IgD-negative memory B cell (primary cell): ENCODE data around the gene SLC5A3. TPM values are rescaled to one million over a fixed set of nuclear protein-coding genes. Genes with fewer than 3 reads are reported as not detected.

ENCODE experiments used
- H3K27ac Mint-ChIP-seq, 3 donors: one replicate each; pipeline ENCODE4 v1.8.0; 2020 to 2022; ENCODE audit warnings: mild to moderate bottlenecking in 3 of 3, mixed read lengths in 3 of 3, moderate library complexity in 1 of 3
- H3K27me3 Mint-ChIP-seq: one replicate; pipeline ENCODE4 v1.8.0; 2021; ENCODE audit warnings: mixed read lengths
- H3K36me3 Mint-ChIP-seq: one replicate; pipeline ENCODE4 v1.8.0; 2020; ENCODE audit warnings: mild to moderate bottlenecking, mixed read lengths
- H3K4me1 Mint-ChIP-seq, 3 donors: one replicate each; pipeline ENCODE4 v1.8.0; 2020 to 2022; ENCODE audit warnings: mixed read lengths in 3 of 3, mild to moderate bottlenecking in 1 of 3
- H3K4me3 Mint-ChIP-seq, 4 donors: one replicate each; pipeline ENCODE4 v1.8.0; 2020 to 2022; ENCODE audit warnings: mild to moderate bottlenecking in 4 of 4, mixed read lengths in 4 of 4, moderate library complexity in 3 of 4
- H3K9me3 Mint-ChIP-seq, 3 donors: one replicate each; pipeline ENCODE4 v1.8.0; 2020 to 2021; ENCODE audit warnings: mixed read lengths in 3 of 3, mild to moderate bottlenecking in 1 of 3
- polyA plus RNA-seq: library from polyadenylated mRNA; unstranded; fragments of 300-500 nt; fragmentation: Illumina TruSeq; gene quantifications from one replicate; pipeline ENCODE4 v1.2.3, GENCODE V29; 2021

The SLC5A3 gene
- polyA plus RNA-seq, 1 donor from 2014 or later: 0.93 TPM

DNA sequence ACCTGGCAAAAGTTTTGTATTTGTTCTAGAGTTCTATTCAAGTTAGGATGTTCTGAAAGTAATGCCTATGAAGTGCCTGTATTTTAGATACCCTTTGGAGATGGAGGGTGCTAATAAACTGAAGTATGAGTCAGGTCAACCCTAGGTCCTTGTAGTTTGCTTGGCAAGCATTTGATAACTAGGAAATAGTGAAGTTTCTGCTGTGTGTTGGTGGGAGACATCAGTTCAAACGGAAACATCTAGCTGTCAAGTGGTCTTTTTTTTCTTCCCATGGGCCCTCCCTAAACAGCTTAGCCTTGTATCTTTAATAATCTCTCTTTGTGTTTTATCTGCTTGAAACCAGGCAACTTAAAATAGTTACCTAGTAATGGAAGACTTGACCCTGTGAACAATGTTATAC lies 4.5 kb downstream of the SLC5A3 start:
- H3K9me3 Mint-ChIP-seq: no peaks in the 10 kb centered on the region

DNA sequence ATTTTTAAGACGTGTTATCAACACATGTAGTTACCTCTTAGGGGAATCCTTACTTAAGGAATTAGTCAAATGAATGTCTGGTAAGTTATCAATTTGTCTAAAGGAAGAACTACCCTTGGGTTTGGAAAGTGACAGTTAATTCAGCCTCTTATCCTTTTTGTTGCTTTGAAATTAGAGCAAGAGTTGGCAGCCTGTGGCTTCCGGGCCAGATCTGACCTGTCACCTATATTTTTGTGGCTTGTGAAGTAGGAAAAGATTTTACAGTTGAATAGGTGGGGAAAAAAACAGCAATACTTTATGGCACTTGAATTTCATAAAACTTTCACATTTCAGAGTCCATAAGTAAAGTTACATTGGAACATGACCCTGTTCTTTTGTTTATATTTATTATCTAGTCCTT lies 5.5 kb downstream of the SLC5A3 start:
- Mint-ChIP-seq H3K36me3 (peaks cover 10% of the 10 kb centered on the region), H3K4me3 (peak overlapping the region in 3 of 4 donors; percentile 10 to 88 (median 25)), H3K4me1 (peaks cover 76 to 86% (median 78%) of the 10 kb centered on the region in 3 donors), H3K9me3 (no peaks in the 10 kb centered on the region), H3K27ac (peak overlapping the region in 1 of 3 donors; percentile 52), H3K27me3 (no peaks in the 10 kb centered on the region)

More for the DNA sequence above, 4.5 kb downstream of the SLC5A3 start:
- Mint-ChIP-seq H3K36me3 (peaks cover 10% of the 10 kb centered on the region), H3K27ac (no peak overlapping the region), H3K4me1 (peaks cover 68 to 78% (median 69%) of the 10 kb centered on the region in 3 donors), H3K4me3 (peak overlapping the region in 2 of 4 donors; percentile 2 to 43), H3K27me3 (no peaks in the 10 kb centered on the region)

DNA sequence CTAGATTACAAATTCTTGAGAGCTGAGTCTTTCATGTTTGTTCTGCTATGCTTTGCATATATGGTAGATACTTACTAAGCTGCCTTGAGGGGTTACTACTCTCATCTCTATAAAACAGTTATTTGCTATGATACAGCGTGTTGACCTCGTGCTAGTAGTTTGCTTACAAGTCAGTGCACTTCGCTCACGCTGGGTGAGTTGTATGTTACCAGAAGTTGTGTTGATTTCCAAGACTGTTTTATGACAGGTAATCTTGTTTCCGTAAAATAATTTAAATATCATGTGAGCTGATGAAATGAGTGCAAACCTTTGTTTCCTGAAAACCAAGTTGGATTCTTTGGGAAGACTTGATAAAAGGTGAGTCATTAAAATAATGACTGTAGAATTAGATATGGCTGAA lies 7.3 kb downstream of the SLC5A3 start:
- peaks cover 12% of the 10 kb centered on the region for H3K36me3 Mint-ChIP-seq
- H3K27ac Mint-ChIP-seq: no peak overlapping the region
- no peaks in the 10 kb centered on the region for H3K9me3 Mint-ChIP-seq
- no peak overlapping the region for H3K4me3 Mint-ChIP-seq
- H3K4me1 Mint-ChIP-seq: peaks cover 67 to 78% (median 73%) of the 10 kb centered on the region in 3 donors
- no peaks in the 10 kb centered on the region for H3K27me3 Mint-ChIP-seq

DNA sequence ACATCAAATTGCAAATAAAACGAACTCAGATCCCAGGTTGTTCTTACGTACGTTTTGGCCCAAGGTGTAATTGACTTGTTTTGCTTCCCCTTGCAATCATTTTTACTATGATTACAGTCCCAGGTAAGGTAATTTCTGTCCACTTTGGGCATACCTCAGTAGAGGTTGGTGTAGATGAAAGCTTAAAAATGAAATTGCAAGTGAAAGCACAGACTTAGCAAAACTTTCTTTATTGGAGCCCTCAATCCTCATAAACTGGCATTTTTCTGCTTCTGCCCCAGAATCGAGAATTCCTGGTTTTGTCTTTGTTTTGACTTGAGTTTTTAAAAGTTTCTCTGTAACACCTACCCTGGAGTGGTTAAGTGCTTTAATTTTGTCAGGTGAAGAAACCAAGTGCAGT lies 9.4 kb downstream of the SLC5A3 start:
- Mint-ChIP-seq H3K4me1 (peaks cover 51 to 59% (median 57%) of the 10 kb centered on the region in 3 donors), H3K4me3 (peak overlapping the region in 1 of 4 donors; percentile 52), H3K36me3 (peaks cover 6% of the 10 kb centered on the region), H3K27ac (no peak overlapping the region), H3K9me3 (no peaks in the 10 kb centered on the region), H3K27me3 (no peaks in the 10 kb centered on the region)

DNA sequence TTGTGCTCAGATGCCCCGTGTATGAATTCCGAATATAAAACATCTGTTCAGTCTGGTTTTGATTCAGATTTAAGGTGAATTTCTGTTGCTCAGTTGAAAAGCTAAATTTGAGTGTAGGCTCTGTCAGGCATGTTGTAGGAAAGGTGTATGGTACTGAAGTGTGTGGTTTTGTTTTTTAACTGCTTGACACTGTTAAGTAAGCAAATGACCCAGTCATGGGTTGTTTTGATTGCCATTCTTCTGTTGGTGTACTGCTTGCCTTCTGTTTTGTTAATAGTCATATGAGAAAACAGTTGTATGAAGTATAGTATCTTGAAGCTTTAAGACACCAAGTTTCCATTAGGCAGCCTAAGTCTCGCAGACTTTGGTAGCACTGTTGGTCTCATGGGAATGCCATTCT lies 10.0 kb downstream of the SLC5A3 start:
- H3K4me1 Mint-ChIP-seq: peaks cover 45 to 55% (median 54%) of the 10 kb centered on the region in 3 donors
- peak overlapping the region in 2 of 4 donors; percentile 1 to 19 for H3K4me3 Mint-ChIP-seq
- no peak overlapping the region for H3K27ac Mint-ChIP-seq
- H3K27me3 Mint-ChIP-seq: no peaks in the 10 kb centered on the region
- H3K36me3 Mint-ChIP-seq: peaks cover 6% of the 10 kb centered on the region
- H3K9me3 Mint-ChIP-seq: no peaks in the 10 kb centered on the region

DNA sequence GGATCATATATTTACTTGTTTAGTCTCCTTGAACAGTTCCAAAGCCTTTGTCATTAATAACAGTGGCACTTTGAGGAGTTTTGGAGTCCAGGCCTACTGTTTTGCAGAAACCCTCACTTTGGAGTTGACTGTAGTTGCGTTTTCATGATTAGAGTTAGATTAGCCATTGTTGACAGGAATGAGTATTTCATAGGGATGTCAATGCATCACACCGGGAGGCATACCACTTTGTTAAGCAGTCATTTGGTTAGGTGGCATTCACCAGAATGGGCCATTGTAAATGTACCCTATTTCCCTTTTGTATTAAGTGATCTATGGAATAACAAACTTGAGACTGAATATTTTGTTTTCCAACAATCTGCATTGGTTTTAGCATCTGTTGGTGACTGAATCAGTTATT lies 11.8 kb downstream of the SLC5A3 start:
- H3K36me3 Mint-ChIP-seq: peaks cover 2% of the 10 kb centered on the region
- H3K4me3 Mint-ChIP-seq: no peak overlapping the region
- no peaks in the 10 kb centered on the region for H3K27me3 Mint-ChIP-seq

DNA sequence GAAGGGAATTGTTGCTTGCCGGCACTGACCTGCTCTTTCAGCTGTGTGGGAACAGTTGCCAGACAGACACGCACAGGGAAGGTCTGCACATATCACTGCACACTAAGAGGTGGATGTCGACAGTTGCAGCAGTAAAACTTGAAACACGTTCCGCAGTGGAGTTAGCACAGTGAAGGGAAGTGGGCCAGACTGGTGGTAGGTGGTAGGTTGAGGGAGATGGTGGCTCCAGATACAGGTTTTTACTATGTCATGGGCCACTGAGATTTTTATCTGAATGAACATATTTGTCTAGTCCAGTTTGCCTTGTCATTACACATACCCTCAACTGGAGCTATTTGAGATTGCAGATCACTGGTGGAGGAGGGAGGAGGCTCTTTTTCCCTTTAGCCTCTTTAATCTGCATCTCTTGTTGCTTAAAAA lies 13.5 kb downstream of the SLC5A3 start:
- H3K27ac Mint-ChIP-seq: no peak overlapping the region
- no peak overlapping the region for H3K4me3 Mint-ChIP-seq
- H3K4me1 Mint-ChIP-seq: peaks cover 37 to 50% (median 39%) of the 10 kb centered on the region in 3 donors
- H3K9me3 Mint-ChIP-seq: no peaks in the 10 kb centered on the region
- no peaks in the 10 kb centered on the region for H3K27me3 Mint-ChIP-seq
- peaks cover 2% of the 10 kb centered on the region for H3K36me3 Mint-ChIP-seq

More for the DNA sequence above, 11.8 kb downstream of the SLC5A3 start:
- Mint-ChIP-seq H3K4me1 (peaks cover 37 to 47% (median 42%) of the 10 kb centered on the region in 3 donors), H3K27ac (no peak overlapping the region), H3K9me3 (no peaks in the 10 kb centered on the region)

DNA sequence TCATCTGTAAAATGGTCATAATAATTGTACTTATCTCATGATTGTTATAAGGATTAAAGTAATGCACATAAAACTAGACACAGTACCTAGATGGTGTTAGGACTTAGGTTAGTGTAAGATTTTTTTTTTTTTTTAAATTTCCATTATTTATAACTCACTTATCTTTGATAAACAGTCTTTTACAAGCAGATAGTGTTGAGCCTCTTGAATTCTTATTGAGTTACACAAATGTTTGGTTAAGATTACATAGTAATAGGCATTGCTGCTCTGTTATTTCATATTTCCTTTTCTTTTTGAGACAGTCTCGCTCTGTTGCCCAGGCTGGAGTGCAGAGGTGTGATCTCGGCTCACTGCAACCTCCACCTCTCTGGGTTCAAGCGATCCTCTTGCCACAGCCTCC lies 15.4 kb downstream of the SLC5A3 start:
- Mint-ChIP-seq H3K27me3 (no peaks in the 10 kb centered on the region), H3K27ac (peak overlapping the region in 1 of 3 donors; percentile 37), H3K9me3 (no peaks in the 10 kb centered on the region), H3K4me1 (peaks cover 24 to 40% (median 26%) of the 10 kb centered on the region in 3 donors), H3K36me3 (peaks cover 2% of the 10 kb centered on the region), H3K4me3 (no peak overlapping the region)

DNA sequence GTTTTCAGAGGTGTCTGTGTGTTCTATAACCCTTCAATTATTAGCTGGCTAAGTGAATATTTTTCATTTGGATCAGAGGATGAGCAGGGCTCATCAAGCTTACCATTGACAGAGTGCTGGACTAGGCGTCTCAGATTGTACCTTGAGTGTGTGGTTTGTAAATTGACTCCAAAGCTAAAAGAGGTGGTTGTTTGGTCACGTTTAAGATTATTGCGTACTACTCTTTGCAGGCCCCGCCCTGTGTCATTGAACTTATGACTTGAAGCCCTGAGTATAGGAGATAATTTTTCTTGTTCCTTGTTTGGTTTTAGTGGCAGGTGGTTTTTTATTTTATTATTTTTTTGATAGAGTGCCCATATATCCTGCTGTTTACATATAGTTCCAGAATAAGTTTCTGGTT lies 17.7 kb downstream of the SLC5A3 start:
- Mint-ChIP-seq H3K36me3 (peaks cover 2% of the 10 kb centered on the region), H3K27me3 (no peaks in the 10 kb centered on the region), H3K4me3 (no peak overlapping the region), H3K27ac (peak overlapping the region in 1 of 3 donors; percentile 63), H3K9me3 (peaks cover 0 to 3% (median 0%) of the 10 kb centered on the region in 3 donors), H3K4me1 (peaks cover 21 to 37% (median 30%) of the 10 kb centered on the region in 3 donors)

DNA sequence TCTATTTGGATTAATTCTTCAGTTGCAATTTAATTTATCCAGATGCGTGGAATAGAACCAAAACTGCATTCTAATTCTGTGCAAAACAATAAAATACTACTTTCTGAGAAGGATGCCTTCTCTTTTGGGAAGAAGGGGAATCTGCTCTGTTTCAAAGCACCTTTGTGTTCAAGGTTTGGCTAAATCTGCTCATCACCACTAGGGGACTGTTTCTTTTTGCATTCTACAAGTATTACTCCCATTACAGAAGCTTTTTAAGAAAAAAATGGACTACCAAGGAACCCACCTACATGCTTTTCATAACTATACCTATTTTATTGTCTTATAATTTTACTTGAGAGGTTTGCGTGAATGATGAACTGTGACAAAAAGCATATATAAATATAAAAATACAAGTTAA lies 18.2 kb downstream of the SLC5A3 start:
- H3K27ac Mint-ChIP-seq: peak overlapping the region in 1 of 3 donors; percentile 63
- peaks cover 2% of the 10 kb centered on the region for H3K36me3 Mint-ChIP-seq
- peaks cover 23 to 38% (median 30%) of the 10 kb centered on the region in 3 donors for H3K4me1 Mint-ChIP-seq
- peaks cover 0 to 3% (median 0%) of the 10 kb centered on the region in 3 donors for H3K9me3 Mint-ChIP-seq
- no peaks in the 10 kb centered on the region for H3K27me3 Mint-ChIP-seq
- H3K4me3 Mint-ChIP-seq: peak overlapping the region in 1 of 4 donors; percentile 23

DNA sequence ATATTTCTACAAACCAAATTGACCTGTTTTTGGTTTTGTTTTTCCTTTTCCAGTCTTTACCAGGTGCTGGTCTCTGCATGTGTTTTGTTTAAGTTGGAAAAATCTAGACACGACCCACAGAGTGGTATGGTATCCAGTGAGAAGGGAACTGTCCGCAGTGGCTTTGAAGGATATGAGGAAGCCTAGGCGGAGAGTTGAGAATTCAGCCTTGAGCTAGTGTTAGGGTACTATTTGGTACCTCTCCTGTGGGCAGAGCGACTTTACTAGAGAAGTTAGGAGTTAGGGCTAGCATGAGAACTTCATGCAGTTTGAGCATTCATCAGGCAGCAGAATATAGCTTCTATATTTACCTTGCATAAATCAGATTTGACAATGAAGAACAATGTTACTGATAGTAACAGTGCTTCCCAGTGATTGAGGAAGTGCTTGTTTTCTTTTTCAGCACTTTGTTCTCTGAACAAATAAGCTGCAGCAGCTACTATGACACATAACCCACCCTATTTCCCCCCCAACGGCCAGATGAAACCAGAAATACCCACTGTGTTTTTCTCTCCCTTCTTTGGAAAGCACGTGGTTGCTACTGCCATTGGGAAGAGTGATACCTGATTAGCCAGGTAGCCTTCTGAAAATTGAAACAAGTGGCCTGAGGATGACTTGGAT lies 19.0 kb downstream of the SLC5A3 start:
- H3K4me3 Mint-ChIP-seq: no peak overlapping the region
- H3K9me3 Mint-ChIP-seq: peaks cover 0 to 3% (median 0%) of the 10 kb centered on the region in 3 donors
- peaks cover 31 to 46% (median 38%) of the 10 kb centered on the region in 3 donors for H3K4me1 Mint-ChIP-seq
- peak overlapping the region in 1 of 3 donors; percentile 35 for H3K27ac Mint-ChIP-seq
- H3K27me3 Mint-ChIP-seq: no peaks in the 10 kb centered on the region
- peaks cover 2% of the 10 kb centered on the region for H3K36me3 Mint-ChIP-seq

DNA sequence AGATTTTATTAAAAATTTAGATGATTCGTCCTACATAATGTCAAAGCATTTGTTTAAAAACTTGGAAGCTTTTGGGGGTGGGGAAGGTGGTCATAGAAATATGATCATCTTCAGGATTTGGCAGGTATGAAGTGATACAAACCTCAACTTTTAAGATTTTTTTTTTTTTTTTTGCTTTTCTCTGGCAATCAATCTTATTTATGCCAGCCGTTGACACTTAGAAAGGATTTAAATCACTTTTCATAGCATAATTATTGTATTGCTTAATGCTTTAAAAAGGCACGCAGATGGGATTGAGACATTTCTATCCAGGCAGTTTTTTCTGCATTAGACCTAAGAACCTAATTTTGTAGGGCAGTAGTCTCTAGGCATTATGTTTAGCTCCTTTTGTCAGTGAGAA lies 19.7 kb downstream of the SLC5A3 start:
- H3K27me3 Mint-ChIP-seq: no peaks in the 10 kb centered on the region
- H3K36me3 Mint-ChIP-seq: peaks cover 2% of the 10 kb centered on the region
- H3K9me3 Mint-ChIP-seq: peaks cover 0 to 3% (median 0%) of the 10 kb centered on the region in 3 donors
- H3K4me1 Mint-ChIP-seq: peaks cover 36 to 51% (median 45%) of the 10 kb centered on the region in 3 donors
- H3K4me3 Mint-ChIP-seq: no peak overlapping the region
- H3K27ac Mint-ChIP-seq: peak overlapping the region in 1 of 3 donors; percentile 35

DNA sequence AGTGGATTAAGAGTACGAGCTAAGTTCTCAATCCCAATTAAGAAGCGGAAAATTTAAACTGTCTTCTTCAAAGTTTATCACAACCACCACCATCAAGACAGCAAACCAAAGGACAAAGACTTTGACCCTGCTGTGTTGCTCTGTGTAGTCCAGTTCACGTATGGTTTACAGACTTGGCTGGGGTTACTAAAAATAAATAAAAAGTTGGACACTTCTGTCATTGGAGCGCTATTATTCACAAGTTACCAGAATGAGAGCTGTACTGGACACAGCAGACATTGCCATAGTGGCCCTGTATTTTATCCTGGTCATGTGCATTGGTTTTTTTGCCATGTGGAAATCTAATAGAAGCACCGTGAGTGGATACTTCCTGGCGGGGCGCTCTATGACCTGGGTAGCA lies 21.6 kb downstream of the SLC5A3 start:
- peaks cover 6% of the 10 kb centered on the region for H3K36me3 Mint-ChIP-seq
- H3K9me3 Mint-ChIP-seq: peaks cover 0 to 3% (median 0%) of the 10 kb centered on the region in 3 donors
- H3K4me1 Mint-ChIP-seq: peaks cover 40 to 50% (median 47%) of the 10 kb centered on the region in 3 donors
- H3K27me3 Mint-ChIP-seq: no peaks in the 10 kb centered on the region
- H3K27ac Mint-ChIP-seq: no peak overlapping the region
- H3K4me3 Mint-ChIP-seq: no peak overlapping the region

DNA sequence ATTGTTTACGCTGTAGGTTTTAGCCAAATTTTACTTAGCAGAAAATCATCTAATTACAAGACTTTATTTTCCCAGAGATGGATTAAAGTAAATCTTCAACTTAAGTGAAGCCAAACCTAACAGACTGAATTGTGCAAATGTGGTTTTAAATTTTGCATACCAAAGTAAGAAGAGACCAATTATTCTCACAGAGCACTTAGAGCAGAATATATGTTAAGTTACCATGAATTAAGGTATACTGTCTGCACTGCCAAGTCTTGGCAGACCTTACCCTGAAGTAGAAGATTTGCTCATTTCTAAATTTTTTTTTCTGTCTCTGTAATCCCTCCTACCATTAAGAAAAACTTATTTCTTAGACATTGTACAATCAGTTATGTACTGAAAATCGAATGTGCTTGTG lies 24.1 kb downstream of the SLC5A3 start:
- Mint-ChIP-seq H3K4me3 (peak overlapping the region in 1 of 4 donors; percentile 81), H3K27me3 (no peaks in the 10 kb centered on the region), H3K9me3 (peaks cover 0 to 3% (median 0%) of the 10 kb centered on the region in 3 donors), H3K36me3 (peaks cover 6% of the 10 kb centered on the region), H3K4me1 (peaks cover 28 to 47% (median 46%) of the 10 kb centered on the region in 3 donors), H3K27ac (no peak overlapping the region)

DNA sequence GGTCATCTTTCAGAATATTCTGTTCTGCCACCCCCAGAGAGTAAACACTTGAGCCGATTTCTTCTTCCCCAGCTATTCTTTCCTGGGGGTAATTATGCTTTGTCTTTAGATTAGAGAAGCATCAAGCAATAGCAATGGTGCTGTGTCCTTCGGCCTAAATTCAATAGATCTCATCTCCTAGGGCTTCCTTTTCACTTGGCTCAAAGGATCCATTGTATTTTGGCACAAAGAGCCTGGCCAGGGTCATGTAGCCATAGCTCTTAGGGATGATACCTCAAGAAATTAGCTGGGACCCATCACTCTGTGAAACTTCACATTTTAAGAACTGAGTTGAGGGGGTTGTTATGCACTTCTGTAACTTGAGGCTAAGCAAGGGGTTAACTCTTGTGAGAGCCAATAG lies 27.0 kb downstream of the SLC5A3 start:
- H3K4me3 Mint-ChIP-seq: no peak overlapping the region
- H3K27ac Mint-ChIP-seq: no peak overlapping the region
- peaks cover 34 to 45% (median 44%) of the 10 kb centered on the region in 3 donors for H3K4me1 Mint-ChIP-seq

DNA sequence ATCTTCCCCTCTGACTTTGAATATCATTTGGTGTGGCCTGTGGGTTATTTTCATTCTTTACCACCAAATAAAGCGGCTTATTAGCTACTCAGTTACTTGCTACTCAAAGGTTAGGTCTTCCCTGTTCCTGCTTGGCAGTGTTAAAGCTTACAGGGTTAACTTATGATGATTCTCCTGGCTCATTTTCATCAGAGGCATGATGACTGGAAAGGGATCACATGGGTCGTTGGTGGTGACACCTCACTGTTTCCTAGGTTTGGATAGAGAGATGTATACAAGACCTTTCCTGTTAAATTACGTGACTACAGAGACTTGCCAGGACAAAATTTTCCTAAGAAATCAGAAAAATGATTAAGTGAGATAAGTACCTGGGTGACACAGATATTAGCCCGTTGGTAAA lies 27.4 kb downstream of the SLC5A3 start:
- Mint-ChIP-seq H3K9me3 (no peaks in the 10 kb centered on the region), H3K4me1 (peaks cover 34 to 40% (median 40%) of the 10 kb centered on the region in 3 donors), H3K27me3 (no peaks in the 10 kb centered on the region), H3K27ac (no peak overlapping the region), H3K36me3 (peaks cover 9% of the 10 kb centered on the region), H3K4me3 (no peak overlapping the region)

More for the DNA sequence above, 27.0 kb downstream of the SLC5A3 start:
- peaks cover 0 to 3% (median 0%) of the 10 kb centered on the region in 3 donors for H3K9me3 Mint-ChIP-seq
- no peaks in the 10 kb centered on the region for H3K27me3 Mint-ChIP-seq
- H3K36me3 Mint-ChIP-seq: peaks cover 9% of the 10 kb centered on the region
